ENCODE results near the gene CLDN6. TPM values are rescaled to one million over a fixed set of nuclear protein-coding genes. Genes with fewer than 3 reads are reported as not detected.
A peak's percentile ranks its signal among the peaks of the same experiment; 100 is the strongest.

The CLDN6 gene
- total and polyA plus RNA-seq, 2 of the 13 experiments (the other 11 are each of a cell fraction or from before 2014, with no cell fraction given), result 5.9 to 7.6 TPM

DNA sequence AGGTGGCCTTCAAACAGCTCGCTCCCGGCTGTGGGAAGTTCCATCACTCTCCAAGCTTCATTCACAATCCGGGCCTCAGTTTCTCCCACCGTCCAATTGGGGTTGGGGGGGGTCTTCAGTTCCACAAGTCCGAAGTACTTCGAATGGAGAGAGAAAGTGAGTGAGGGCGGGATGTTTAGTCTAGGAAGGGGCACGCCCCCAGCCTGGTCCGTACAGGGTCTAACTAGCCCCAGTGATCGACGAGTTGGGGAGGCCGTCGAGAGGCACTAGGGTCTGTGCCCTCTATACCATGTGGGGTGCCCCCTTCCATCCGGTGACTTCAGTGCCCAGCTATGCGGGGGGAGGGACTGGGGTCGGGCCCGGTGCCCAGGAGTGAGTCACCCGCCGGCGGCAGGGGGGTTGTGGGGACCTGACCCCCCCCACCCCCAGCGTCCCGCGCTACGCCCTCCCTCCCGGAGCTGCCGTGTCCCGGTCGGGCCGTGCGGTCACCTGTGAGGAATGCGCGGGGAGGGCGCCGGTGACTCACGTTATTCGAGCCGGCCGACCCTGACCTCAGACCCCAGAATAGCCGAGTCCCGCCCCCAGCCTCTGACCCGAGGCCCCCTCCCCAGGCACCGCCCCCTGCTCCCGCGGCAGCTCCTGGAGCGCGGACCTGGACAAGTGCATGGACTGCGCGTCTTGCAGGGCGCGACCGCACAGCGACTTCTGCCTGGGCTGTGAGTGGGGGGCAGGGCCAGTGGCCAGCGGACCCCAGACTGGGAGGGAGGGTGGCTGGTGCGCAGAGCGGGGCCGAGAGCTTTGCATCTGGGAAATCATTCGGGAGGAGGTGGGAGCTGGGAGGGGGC is 2.8 kb upstream of the CLDN6 start (continued):
- TF ChIP-seq, protein P1, sequence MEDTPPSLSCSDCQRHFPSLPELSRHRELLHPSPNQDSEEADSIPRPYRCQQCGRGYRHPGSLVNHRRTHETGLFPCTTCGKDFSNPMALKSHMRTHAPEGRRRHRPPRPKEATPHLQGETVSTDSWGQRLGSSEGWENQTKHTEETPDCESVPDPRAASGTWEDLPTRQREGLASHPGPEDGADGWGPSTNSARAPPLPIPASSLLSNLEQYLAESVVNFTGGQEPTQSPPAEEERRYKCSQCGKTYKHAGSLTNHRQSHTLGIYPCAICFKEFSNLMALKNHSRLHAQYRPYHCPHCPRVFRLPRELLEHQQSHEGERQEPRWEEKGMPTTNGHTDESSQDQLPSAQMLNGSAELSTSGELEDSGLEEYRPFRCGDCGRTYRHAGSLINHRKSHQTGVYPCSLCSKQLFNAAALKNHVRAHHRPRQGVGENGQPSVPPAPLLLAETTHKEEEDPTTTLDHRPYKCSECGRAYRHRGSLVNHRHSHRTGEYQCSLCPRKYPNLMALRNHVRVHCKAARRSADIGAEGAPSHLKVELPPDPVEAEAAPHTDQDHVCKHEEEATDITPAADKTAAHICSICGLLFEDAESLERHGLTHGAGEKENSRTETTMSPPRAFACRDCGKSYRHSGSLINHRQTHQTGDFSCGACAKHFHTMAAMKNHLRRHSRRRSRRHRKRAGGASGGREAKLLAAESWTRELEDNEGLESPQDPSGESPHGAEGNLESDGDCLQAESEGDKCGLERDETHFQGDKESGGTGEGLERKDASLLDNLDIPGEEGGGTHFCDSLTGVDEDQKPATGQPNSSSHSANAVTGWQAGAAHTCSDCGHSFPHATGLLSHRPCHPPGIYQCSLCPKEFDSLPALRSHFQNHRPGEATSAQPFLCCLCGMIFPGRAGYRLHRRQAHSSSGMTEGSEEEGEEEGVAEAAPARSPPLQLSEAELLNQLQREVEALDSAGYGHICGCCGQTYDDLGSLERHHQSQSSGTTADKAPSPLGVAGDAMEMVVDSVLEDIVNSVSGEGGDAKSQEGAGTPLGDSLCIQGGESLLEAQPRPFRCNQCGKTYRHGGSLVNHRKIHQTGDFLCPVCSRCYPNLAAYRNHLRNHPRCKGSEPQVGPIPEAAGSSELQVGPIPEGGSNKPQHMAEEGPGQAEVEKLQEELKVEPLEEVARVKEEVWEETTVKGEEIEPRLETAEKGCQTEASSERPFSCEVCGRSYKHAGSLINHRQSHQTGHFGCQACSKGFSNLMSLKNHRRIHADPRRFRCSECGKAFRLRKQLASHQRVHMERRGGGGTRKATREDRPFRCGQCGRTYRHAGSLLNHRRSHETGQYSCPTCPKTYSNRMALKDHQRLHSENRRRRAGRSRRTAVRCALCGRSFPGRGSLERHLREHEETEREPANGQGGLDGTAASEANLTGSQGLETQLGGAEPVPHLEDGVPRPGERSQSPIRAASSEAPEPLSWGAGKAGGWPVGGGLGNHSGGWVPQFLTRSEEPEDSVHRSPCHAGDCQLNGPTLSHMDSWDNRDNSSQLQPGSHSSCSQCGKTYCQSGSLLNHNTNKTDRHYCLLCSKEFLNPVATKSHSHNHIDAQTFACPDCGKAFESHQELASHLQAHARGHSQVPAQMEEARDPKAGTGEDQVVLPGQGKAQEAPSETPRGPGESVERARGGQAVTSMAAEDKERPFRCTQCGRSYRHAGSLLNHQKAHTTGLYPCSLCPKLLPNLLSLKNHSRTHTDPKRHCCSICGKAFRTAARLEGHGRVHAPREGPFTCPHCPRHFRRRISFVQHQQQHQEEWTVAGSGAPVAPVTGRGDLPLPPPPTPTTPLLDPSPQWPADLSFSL (CRISPR knock-in tag; IDR thresholded peaks at IDR 0.05), result no peak
- TF ChIP-seq POGZ (CRISPR knock-in tag; IDR thresholded peaks at IDR 0.05) (peak; percentile 59; the same call in 1 of the 2 replicates), ZNF350 (CRISPR knock-in tag; IDR thresholded peaks at IDR 0.05; ENCODE audit: borderline replicate concordance, low read depth) (peak; percentile 40; the same call in 1 of the 2 replicates), ZNF12 (CRISPR knock-in tag; IDR thresholded peaks at IDR 0.05) (no peak), TARDBP (CRISPR knock-in tag; IDR thresholded peaks at IDR 0.05) (peak; percentile 59; the same call in 1 of the 2 replicates), NFIC (IDR thresholded peaks at IDR 0.05; ENCODE audit: low read length) (peak; percentile 62; the same call in 1 of the 2 replicates), NCOR1 (IDR thresholded peaks at IDR 0.05; ENCODE audit: borderline replicate concordance, low read length) (peak; percentile 57; the same call in 1 of the 2 replicates), ZFP36L1 (CRISPR knock-in tag; IDR thresholded peaks at IDR 0.05) (peak; percentile 76; the same call in 1 of the 2 replicates), ZNF891 (CRISPR knock-in tag; IDR thresholded peaks at IDR 0.05) (no peak), SALL1 (CRISPR knock-in tag; IDR thresholded peaks at IDR 0.05) (peak; percentile 9; the same call in 1 of the 2 replicates), CEBPG (CRISPR knock-in tag; IDR thresholded peaks at IDR 0.05) (no peak), SP2 (CRISPR knock-in tag; IDR thresholded peaks at IDR 0.05) (no peak; the same call in none of the 2 replicates), ZNF432 (CRISPR knock-in tag; IDR thresholded peaks at IDR 0.05; ENCODE audit: borderline replicate concordance) (no peak), PHF21A (CRISPR knock-in tag; IDR thresholded peaks at IDR 0.05) (peak; percentile 79), ZNF572 (CRISPR knock-in tag; IDR thresholded peaks at IDR 0.05) (no peak), ZNF501 (CRISPR knock-in tag; IDR thresholded peaks at IDR 0.05) (peak; percentile 12; the same call in 1 of the 2 replicates), ZNF670 (CRISPR knock-in tag; IDR thresholded peaks at IDR 0.05; ENCODE audit: borderline replicate concordance) (peak; percentile 54; the same call in 1 of the 2 replicates), ZNF30 (CRISPR knock-in tag; IDR thresholded peaks at IDR 0.05) (no peak)
- TF ChIP-seq, protein P2, sequence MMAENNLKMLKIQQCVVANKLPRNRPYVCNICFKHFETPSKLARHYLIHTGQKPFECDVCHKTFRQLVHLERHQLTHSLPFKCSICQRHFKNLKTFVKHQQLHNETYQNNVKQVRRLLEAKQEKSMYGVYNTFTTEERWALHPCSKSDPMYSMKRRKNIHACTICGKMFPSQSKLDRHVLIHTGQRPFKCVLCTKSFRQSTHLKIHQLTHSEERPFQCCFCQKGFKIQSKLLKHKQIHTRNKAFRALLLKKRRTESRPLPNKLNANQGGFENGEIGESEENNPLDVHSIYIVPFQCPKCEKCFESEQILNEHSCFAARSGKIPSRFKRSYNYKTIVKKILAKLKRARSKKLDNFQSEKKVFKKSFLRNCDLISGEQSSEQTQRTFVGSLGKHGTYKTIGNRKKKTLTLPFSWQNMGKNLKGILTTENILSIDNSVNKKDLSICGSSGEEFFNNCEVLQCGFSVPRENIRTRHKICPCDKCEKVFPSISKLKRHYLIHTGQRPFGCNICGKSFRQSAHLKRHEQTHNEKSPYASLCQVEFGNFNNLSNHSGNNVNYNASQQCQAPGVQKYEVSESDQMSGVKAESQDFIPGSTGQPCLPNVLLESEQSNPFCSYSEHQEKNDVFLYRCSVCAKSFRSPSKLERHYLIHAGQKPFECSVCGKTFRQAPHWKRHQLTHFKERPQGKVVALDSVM (CRISPR knock-in tag; IDR thresholded peaks at IDR 0.05), result 0 out of 2 replicates have a peak, but pooled peaks have one; percentile 2
- TF ChIP-seq, protein P3, sequence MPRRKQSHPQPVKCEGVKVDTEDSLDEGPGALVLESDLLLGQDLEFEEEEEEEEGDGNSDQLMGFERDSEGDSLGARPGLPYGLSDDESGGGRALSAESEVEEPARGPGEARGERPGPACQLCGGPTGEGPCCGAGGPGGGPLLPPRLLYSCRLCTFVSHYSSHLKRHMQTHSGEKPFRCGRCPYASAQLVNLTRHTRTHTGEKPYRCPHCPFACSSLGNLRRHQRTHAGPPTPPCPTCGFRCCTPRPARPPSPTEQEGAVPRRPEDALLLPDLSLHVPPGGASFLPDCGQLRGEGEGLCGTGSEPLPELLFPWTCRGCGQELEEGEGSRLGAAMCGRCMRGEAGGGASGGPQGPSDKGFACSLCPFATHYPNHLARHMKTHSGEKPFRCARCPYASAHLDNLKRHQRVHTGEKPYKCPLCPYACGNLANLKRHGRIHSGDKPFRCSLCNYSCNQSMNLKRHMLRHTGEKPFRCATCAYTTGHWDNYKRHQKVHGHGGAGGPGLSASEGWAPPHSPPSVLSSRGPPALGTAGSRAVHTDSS (CRISPR knock-in tag; conservative IDR thresholded peaks at IDR 0.05), result no peak
